GM18508 (cell line): ENCODE measurements around the gene TWF2.

Experiments
- ATAC-seq: cut with Tn5 transposase; IDR thresholded peaks from one replicate; pipeline ENCODE4 v1.9.1; 2021; ENCODE audit warnings: moderate number of reproducible peaks; ENCODE audit not compliant: insufficient read depth, unreplicated experiment

The TWF2 gene

DNA sequence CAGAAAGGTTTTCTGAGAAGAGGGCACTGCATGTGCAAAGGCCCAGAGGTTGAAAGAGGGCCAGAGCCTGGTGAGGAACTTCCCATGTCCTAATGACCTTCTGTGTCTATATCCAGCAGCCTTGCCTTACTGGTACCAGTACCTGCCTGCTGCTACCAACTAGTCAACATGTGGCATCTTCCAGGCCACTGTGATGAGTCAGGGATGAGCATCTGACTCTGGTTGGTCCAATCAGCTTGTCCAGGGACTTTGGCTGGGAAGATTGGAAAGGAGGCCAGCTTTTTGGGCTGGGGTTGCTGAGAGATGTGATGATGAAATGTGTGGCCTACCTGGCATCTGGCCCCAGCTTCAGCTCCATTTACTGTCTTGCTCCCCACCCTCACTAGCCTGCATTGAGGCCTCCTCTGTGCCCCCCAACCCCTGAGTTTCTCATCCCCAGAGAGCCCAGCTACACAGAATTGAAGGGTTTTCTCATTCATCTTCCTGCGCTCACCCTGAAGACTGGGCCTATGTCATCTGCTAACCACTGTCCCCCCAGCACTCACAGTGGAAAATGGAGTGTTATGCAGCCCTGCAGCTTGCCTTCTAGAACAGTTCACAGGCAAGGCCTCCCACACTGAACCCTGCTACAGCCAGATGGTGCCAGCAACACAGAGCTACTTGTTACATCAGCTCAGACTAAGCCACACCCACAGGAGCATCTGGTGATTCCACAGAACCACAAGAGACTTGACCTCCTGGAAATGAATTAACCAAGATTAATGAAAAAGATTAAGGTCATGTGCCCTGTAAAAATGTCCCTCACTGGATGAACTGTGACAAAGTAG, 1.3 kb upstream of the TWF2 start:
- no peak for ATAC-seq

DNA sequence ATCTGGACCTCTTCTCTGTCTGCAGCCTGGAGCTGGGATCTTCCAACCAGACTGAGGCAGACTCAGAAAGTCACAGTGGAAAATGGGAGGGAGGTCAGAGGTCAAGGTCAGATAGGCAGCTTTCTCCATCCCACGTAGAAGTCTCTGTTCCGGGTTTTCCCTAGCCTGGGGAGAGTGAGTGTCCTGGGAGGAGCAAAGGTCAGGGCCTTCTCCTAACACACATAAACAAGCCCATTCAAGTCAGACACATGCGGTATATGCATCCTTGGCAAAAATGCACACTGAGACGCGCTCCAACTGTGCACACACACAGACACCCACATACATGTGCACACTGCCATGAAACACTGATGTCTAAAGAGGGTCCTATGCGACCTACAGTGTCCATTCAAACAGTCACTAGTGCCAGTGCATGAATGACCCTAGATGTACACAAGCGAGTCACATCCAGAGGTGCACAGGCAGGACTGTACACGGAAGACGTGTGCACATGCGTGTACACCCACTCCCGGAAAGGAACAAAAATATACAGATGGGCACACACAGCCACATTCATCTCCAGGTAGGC, 681 bp downstream of the TWF2 start:
- no peak for ATAC-seq

DNA sequence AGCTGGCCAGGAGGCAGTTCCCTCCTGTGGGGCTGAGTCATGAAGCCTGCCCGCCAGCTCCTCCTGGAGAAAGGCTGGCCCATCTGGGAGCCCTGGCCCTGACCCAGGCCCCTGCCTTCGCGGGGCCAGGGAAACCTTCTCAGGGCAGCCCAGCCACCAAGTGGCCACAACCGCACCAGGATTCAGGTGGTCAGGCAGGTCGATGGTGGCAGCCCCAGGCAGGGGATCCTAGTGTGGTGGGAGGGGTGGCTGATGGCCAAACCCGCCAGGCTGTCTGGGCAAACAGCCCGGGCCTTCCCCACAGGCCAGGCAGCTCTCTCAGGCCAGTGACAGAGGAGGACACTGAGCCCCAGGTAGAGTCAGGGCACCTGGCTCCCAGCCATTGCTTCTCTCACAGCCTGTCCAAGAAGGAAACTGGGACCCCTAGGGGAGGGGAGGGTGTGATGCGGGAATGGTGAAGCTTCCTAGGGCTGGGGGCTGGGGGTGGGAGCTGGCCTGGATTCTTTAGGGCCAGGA, 1.2 kb downstream of the TWF2 start:
- no peak for ATAC-seq

DNA sequence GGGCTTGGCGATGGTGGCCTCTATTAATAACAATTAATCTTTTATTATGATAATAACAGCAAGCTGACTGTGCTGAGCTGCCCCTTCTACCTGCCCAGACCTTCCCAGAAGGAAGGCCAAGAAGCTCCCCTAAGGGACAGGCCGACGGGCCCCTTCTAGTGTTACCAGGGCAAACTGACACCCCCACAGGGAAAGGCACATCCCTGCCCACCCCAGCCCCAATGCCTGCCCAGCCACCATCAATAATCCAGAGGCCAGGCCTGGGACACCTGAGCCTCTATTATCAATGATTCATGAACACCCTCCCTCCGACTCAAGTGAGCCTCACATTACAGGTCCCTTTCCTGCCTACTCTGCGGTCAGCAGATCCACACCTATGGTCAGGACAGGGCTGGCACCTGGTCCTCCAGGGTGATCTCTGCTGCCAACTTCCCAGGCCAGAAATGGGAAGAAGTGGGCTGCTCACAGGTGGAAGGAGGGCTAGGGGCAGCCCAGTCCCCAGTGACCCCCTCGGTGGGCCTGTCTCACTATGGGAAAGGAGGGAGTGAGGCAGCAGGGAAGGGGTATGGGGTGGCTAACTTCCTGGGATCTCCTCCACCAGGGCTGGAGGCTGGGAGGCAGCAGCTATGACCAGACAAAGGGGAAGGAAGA, 1.8 kb downstream of the TWF2 start:
- ATAC-seq: no peak

DNA sequence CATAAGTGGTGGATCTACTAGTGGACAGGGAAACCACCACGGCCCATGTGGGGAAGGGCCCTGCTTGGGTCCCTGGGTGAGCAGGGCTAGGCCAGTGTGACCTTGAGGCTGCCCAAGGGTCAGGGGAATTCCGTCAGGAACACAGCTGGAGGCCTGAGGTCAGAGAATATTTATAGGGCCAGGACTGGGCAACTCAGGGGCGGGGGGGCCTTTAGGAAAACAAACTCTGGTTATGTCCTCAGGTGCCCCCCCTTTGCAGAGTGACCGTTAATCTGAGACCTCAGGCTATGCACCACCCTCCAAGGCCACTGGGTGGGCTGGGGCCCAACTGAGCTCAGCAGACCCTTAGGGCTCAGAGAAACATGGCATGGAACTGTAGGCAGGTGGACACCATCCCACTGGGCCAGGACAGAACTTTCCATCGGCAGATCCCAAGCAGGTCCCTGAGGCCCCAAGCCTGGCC, 2.5 kb downstream of the TWF2 start:
- ATAC-seq: no peak

DNA sequence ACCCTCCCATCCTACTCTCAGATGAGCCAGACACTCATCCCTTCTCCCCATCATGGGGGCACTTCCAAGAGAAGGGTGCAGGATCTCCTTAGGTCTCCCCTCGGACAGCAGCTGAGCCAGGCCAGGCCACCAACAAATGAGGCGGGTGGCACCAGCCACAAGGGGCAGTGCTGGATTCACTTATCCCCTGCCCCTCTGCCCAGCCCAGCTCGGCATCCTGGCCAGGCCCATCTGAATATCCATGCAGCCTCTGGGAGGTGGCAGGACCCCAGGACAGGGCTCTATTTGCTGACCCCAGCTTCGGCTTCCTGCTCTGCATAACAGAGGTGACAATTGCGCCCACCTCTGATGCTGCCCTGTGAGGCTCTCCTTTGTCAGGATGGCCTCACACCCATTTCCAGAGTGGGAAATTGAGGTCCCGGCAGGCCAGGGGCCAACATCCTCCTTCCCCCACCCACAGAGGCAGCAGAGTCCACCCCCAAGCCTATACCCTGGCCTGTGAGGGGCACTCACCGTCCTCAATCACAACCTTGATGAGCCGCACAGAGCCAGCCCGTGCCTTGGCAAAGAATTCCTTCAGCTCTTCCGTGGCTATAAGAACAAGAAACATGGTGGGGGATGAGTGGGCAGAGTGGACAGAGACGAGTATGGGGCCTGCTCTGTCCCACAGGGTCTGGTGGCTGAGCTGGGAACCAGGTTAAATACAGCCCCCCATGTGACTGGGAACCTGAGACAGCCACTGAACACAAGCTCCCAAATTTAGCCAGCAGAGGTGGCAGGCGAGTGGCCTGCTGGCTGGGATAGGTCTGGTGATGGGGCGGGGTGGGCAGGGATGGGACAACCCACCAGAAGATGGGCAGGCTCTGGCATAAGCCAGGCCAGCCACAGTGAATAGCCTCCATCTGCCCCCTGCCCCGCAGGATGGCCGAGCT, 4.2 kb downstream of the TWF2 start:
- no peak for ATAC-seq

DNA sequence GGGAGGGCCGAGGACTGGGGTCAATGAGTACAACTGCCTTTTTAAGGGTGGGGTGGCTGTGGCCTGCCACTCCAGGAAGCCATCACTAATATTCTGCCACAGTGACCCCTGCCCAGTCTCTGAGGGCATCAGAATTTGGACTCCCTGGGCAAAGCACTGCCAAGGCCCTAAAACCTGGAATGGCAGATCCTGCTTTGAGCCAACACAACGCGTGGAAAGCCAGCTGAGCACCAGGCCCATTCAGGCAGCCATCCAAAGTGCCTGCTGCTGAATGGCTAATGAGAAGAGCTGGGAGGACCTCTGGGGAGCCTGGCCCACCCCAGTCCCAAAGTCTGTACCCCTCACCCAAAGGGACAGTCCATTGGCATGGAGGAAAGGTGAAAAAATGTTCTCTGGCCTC, 5.0 kb downstream of the TWF2 start:
- ATAC-seq: no peak

DNA sequence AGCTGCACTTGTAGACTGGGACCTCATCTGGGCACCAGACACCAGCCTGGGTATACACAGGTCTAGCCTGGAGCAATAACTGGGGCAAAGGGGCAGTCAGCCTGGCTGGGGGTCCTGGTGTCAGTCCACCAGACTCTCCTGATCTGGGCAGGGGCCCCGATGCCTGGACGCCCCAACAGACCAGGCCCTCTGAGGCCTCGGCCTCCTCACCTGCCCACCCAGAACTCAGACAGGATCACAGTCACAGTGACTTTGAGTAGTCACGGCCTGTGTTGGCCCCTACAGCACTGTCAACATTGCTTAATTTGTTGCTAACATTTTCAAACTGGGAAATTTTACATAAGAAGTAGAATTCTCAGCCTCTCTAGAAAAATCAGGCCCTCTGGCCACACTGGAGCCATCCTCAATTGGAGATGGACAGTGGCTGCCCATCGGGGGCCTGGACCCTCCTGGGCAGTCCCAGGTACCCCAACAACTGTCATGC, 5.8 kb downstream of the TWF2 start:
- no peak for ATAC-seq

DNA sequence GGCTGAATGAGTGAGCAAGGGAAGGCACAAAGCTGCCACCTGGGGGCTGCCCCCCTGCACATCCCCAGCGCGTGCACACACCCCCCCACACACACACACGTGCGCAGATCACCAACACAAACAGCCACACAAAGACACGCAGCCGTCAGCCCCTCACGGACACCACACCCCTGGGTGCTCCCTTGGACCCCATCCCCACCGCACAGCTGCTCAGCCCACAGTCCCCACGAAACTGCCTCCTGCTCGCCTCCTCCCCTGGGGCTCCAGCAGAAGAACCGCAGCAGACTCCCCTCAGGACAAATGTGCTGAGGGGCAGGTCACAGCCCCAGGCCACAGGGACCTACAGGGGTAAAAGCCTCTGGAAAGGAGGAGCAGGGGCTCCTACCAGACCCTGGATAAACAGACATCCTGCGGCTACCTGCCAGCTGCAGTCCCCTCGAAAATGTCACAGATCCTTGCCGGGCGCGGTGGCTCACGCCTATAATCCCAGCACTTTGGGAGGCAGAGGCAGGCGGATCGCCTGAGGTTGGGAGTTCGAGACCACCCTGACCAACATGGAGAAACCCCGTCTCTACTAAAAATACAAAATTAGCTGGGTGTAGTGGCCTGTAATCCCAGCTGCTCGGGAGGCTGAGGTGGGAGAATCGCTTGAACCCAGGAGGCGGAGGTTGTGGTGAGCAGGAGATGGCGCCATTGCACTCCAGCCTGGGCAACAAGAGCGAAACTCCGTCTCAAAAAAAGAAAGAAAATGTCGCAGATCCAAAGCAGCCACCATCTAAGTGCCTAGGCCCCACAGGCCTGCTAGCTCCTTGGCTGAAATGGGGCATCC, 6.5 kb downstream of the TWF2 start:
- no peak for ATAC-seq

DNA sequence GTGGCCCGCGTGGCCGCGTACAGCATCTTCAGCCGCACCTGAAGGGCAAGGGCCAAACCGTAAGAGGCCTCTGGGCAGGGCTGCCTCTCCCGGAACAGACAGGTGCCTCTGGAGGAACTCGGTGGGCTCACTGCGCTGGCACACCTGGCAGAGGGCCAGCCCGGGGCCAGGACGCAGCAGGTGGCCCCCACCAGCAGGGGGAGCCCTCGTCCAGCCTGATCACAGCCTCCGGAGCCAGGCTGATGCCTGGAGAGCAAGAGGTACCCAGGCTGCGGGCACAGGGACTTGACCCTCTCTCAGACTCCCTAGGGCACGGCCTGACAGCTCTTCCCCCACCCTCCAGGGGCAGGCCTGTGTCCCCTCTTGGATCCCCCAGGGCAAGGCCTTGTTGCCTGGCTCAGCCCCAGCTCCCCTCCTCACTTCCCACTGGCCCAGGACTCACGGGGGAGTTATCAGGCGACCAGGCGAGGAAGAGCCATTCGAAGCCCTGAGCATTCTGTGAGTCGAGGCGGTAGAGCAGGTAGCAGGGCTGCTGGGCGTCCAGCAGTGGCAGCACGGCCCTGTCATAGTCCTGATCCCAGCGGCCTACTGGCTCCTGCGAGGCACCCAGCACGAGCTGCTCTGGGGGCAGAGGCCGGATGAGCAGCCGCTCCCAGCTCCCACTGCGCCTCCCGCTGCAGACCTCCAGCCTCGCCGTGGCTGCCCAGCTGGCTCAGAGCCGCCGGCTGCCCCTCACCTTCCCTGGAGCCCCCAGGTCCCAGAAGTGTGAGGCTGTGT, 7.3 kb downstream of the TWF2 start:
- no peak for ATAC-seq

DNA sequence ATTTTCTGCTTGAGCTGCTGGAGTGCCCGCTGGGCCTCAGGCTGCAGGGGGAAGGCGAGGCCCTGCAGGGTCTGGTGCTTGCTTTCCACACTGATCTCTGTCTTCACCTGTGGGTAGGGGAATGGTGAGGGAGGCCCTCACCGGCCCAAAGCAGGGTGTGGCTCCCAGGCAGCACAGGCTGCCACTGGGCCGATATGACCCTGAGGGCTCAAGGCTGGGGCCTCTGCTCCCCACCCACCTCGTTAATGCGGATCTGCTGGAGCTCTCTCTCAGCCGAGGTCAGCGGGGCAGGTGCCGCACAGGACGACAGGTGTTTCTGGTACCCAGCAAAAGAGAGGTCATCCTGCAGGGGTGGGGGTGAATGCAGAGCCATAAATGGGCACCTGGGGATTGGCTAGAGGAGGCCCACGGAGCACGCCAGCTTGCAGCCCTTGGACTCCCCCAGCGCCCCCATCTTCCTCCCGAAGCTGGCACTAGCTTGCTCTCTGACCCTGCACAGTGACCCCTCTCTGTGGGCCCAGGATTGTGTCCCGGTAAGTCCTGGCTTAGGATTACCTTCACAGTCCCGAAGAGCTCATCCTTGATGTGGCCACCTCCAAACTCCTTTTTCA, 8.0 kb downstream of the TWF2 start:
- no peak for ATAC-seq

DNA sequence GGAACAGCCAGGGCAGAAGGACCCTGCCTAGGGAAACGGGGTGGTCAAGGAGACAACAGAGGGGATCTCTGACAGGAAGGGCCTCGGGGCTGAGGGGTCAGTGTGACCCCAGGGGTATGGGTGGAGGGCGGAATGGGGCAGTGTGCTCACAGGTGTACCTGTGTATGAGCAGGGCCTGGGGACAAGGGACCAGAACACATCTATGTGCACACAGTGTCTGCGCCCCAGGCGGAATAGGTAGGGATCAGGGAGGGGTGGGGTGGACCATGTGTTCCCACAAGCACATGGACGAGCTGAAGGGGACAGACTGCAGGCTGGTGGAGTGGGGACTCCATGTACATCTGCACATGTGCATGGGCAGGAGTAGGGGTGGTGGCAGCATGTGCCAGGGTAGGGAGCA, 8.5 kb downstream of the TWF2 start:
- ATAC-seq: no peak

DNA sequence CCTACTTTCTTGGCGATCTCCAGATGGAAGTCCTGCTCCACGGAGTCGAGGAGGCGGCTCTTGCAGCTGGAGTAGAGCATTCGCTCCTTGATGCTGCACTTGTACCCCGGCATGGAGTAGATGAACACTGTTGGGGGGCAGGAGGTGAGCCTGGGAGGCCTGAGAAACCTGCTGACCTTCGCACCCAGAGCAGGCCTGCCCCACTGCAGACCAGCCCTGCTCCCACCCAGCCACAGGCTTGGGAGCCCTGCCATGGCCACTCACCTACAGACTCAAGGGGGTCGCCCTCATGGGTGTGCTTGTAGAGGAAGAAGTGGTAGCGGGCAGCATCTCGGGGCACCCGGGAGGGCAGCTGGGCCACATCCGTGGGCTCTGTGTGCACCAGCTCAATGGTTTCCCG, 9.3 kb downstream of the TWF2 start:
- no peak for ATAC-seq

DNA sequence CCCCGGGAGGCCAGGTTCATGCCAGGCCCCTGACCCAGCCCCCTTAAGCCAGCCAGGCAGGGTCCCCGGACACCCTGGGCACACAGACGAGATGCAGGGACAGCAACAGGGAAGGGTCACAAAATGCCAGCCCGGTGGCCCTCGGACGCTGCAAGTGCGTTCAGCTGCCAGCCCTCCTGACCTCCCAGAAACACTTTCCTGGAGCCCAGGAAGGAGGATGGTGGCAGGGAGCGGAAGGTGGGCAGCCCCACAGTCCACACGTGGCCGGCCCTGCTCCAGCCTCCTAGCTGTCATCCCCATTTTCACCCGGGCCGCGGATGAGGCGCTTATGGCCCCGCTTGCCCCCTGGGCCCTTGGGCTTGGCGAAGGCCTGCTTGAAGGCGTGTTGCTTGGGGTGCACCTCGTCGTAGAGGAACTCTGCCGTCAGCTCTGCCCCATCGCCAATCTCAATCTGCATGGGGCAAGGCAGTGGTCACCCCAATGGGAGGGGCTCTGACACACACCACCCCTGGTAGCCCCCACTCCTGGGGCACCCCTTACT, 10.1 kb downstream of the TWF2 start:
- no peak for ATAC-seq

DNA sequence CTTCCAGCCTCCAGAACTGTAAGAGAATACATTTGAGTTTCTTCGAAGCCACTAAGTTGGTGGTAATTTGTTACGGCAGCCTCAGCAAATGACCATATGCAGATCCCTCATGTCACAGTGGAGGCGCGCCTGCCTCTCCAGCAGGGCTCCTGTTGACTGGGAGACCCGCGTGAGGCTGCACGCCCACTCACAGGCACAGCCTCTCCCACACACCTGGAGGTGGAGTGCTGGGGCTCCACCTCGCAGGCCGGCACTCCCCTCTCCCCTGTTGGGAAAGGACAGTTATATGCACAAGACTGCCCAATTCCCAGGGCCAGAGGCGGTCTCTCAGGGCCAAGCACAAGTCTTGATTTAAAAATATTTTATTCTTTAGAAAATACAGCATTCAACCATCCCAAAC, 10.7 kb downstream of the TWF2 start:
- no peak for ATAC-seq

DNA sequence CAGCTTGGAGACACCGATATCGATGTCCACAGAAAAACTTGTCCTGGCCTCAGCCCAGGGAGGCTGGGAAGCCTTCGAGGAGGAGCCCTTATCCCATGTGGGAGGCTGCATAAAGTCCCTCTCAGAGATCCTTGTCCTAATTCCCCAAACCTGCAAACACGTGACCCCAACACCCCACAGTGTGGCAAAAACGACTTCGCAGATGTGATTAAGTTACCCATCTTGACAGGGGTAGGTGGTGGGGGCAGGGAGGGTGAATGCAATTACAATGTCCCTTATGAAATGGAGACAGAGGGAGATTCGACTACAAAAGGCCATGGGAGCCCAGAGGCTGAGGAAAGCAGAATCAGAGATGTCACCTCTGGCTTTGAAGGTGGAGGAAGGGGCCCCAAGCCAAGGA, 11.2 kb downstream of the TWF2 start:
- ATAC-seq: no peak

DNA sequence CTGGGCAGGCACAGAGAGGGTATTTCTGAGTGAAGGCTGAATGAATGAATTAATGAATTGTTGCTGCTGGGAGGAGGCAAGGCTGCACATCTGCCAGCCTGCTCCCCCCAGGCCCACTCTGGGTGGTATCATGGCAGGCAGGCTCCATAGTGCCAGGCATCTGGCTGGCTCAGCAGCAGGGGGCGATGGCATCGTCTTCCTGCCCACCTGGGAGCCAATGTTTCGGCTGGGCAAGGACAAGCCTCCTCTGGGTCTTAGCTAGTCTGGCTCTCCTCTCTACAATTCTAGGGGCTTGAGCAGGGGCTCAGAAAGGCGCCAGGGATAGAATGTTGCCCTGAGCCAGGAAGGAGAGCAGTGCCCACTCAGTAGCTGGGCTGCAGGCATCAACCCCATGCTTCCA, 11.8 kb downstream of the TWF2 start:
- no peak for ATAC-seq

DNA sequence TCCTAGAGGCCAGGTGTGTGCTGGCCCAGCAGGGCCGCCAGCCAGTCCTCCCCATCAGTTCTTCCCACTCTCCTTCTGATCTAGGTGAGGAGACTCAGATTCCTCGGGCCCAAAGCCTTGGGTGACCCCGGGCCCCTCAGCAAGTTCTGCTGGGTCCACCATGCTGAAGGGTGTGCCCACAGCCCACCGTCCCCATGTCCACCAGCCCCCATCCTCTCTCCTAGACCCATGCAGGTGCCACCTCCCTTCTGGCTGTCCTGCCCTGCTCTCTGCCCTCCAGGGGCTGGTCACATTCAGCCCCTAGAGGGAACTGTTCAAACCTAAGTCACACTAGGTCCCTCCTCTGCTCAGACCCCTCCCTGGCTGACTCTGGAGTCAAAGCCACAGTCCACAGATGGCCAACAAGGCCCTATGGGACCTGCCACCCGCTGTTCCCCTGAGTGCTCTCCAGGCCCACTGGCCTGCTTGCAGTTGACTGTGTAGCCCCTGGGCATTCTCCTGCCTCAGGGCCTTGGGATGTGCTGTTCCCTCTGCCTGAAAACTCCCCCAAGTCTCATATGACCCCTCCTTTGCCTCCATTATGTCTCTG, 12.6 kb downstream of the TWF2 start:
- no peak for ATAC-seq
